HepG2 (cell line): Measurements from ENCODE around the gene CYYR1. TPM values are rescaled to one million over a fixed set of nuclear protein-coding genes. Genes with fewer than 3 reads are reported as not detected.

ENCODE experiments used
- ATAC-seq: fragments of 200-7000 bp; cut with Tn5 transposase; 3 replicates; pipeline ENCODE4 v1.9.1; 2020; ENCODE audit warnings: mild to moderate bottlenecking, moderate library complexity
- BruUV-seq: library from RNA; stranded (reverse); fragments of 400-500 nt; replicated peaks from 2 replicates; lab custom pipeline; 2021; lab: Mats Ljungman, UMichigan
- CTCF ChIA-PET: fragments of 300-600 bp; formaldehyde crosslinking; extraction: SDS; loops from one replicate; lab custom pipeline; 2021; ENCODE audit warnings: low total read pairs, inconsistent platforms, low intra/inter-chr PET ratio; lab: Yijun Ruan, JAX
- POLR2A ChIA-PET: fragments of 350-600 bp; sonication (Branson Sonifier 250); formaldehyde crosslinking; loops from one replicate; lab custom pipeline; 2020; ENCODE audit warnings: antibody characterized with exemption, inconsistent platforms; lab: Yijun Ruan, JAX
- DNase-seq: peaks from one replicate; pipeline ENCODE4 v3.0.0-alpha.2; 2015; ENCODE audit warnings: low spot score
- FAIRE-seq: peaks from 3 replicates; lab custom pipeline; 2011; peaks lifted over from hg19 to GRCh38; lab: Jason Lieb, UNC
- H2AFZ ChIP-seq: one replicate; pipeline ENCODE4 v1.6.1; 2011; ENCODE audit warnings: low read length, inconsistent platforms
- H3K27ac ChIP-seq: fragments of 300-600 bp; 3 replicates; pipeline ENCODE4 v1.8.0; 2011; ENCODE audit warnings: mixed run types, mild to moderate bottlenecking, mixed read lengths, low read length, inconsistent platforms; ENCODE audit not compliant: insufficient read depth; ENCODE audit errors: extremely low read length
- H3K27me3 ChIP-seq, 2 experiments: fragments of 200-600 bp in 1 of 2; 2 replicates in 1 of 2; 3 replicates in 1 of 2; pipeline versions ENCODE4 v1.6.0 to v1.8.0; 2011; ENCODE audit warnings: low read length in 2 of 2, mild to moderate bottlenecking in 2 of 2, moderate library complexity in 2 of 2, inconsistent platforms in 1 of 2; ENCODE audit not compliant: insufficient read depth in 2 of 2, control insufficient read depth in 1 of 2
- H3K36me3 ChIP-seq, 2 experiments: fragments of 200-600 bp in 1 of 2; replicated peaks in 1 of 2; 2 replicates in 1 of 2; 3 replicates in 1 of 2; pipeline versions ENCODE4 v1.5.1 to v1.8.0; 2011; ENCODE audit warnings: low read length in 2 of 2, inconsistent platforms in 1 of 2; ENCODE audit not compliant: insufficient read depth in 2 of 2, control insufficient read depth in 1 of 2
- H3K4me1 ChIP-seq: 2 replicates; pipeline ENCODE4 v1.5.1; 2012; ENCODE audit warnings: low read length, inconsistent platforms; ENCODE audit not compliant: insufficient read depth
- H3K4me2 ChIP-seq: 2 replicates; pipeline ENCODE4 v1.6.0; 2011; ENCODE audit warnings: low read depth, low read length, inconsistent platforms
- H3K4me3 ChIP-seq, 3 experiments: fragments of 200-600 bp in 1 of 3; sonication (generic), shearing (Covaris generic) in 1 of 3; replicated peaks in 1 of 3; 2 replicates each; pipeline ENCODE4 v1.5.1; 2011 to 2016; ENCODE audit warnings: low read length in 3 of 3, inconsistent platforms in 2 of 3, low read depth in 2 of 3, mild to moderate bottlenecking in 2 of 3, control low read depth in 1 of 3, mixed read lengths in 1 of 3; ENCODE audit not compliant: insufficient read depth in 1 of 3
- H3K79me2 ChIP-seq: one replicate; pipeline ENCODE4 v1.6.1; 2011; ENCODE audit warnings: low read length, inconsistent platforms; ENCODE audit not compliant: insufficient read depth
- H3K9ac ChIP-seq: 2 replicates; pipeline ENCODE4 v1.6.0; 2011; ENCODE audit warnings: mild to moderate bottlenecking, low read depth, low read length, inconsistent platforms; ENCODE audit not compliant: insufficient read depth
- H3K9me3 ChIP-seq: 2 replicates; pipeline ENCODE4 v1.5.1; 2012; ENCODE audit warnings: mild to moderate bottlenecking, low read length
- H4K20me1 ChIP-seq: 2 replicates; pipeline ENCODE4 v1.6.0; 2011; ENCODE audit warnings: inconsistent platforms, mild to moderate bottlenecking, low read length, moderate library complexity; ENCODE audit not compliant: insufficient read depth
- CEBPG ChIP-seq: IDR thresholded peaks from 2 replicates; pipeline ENCODE4 v1.6.1; 2016
- HIC2 ChIP-seq: sonication (generic); formaldehyde crosslinking; IDR thresholded peaks from 2 replicates; pipeline ENCODE4 v1.9.0; 2022; ENCODE audit warnings: low read depth, missing genetic modification reagents
- RFX3 ChIP-seq: IDR thresholded peaks from 2 replicates; pipeline ENCODE4 v1.6.1; 2016; ENCODE audit warnings: missing biosample characterization, missing genetic modification reagents
- RFX5 ChIP-seq: IDR thresholded peaks from 2 replicates; pipeline ENCODE4 v1.6.1; 2011; ENCODE audit warnings: low read depth, low read length, improper control_type of control experiment
- SRF ChIP-seq: IDR thresholded peaks from 2 replicates; pipeline ENCODE4 v1.6.1; 2011; ENCODE audit warnings: mild to moderate bottlenecking, low read depth, low read length, moderate library complexity
- TFAP4 ChIP-seq: sonication (generic); IDR thresholded peaks from 2 replicates; pipeline ENCODE4 v1.6.1; 2016; ENCODE audit warnings: low read depth, borderline replicate concordance
- ZNF337 ChIP-seq: sonication (generic); formaldehyde crosslinking; IDR thresholded peaks from 2 replicates; pipeline ENCODE4 v1.5.1; 2020; ENCODE audit warnings: missing genetic modification reagents, low read depth, mild to moderate bottlenecking, borderline replicate concordance
- WGBS: methylation state at CpG from one replicate; pipeline ENCODE4 v1.1.6; 2017; ENCODE audit warnings: low lambda C conversion rate; 5-methylcytosine and 5-hydroxymethylcytosine counted together
- in situ Hi-C: cut with HindIII; loops from 2 replicates; pipeline ENCODE4 v1.10.0; 2017; ENCODE audit warnings: low pct_unique_long_range_greater_than_20kb; ENCODE audit not compliant: extremely low pct_ligation_motif_present
- intact Hi-C: fragments of 100-400 bp; cut with micrococcal nuclease; formaldehyde crosslinking; loops from one replicate; pipeline ENCODE4 v1.10.0; 2022; ENCODE audit not compliant: unreplicated experiment
- polyA plus RNA-seq, 8 experiments: library from polyadenylated mRNA; depleted of rRNA in 3 of 8; stranded (reverse) in 7 of 8; unstranded in 1 of 8; fragments of >200 nt; fragmentation: Illumina TruSeq in 4 of 8; extraction: Trizol in 4 of 8; gene quantifications; 2 replicates each; pipeline versions ENCODE4 v1.2.1 to v1.2.3, GENCODE V29; 2011 to 2016; ENCODE audit warnings: low read depth in 4 of 8, missing spikeins in 1 of 8, mixed read lengths in 1 of 8; ENCODE audit not compliant: insufficient read depth in 1 of 8
- total RNA-seq, 5 experiments: library from RNA; depleted of rRNA; stranded (reverse); fragments of >200 nt; fragmentation: Illumina TruSeq; extraction: Trizol; gene quantifications; 2 replicates each; pipeline ENCODE4 v1.2.3, GENCODE V29; 2016; ENCODE audit warnings: low read depth in 1 of 5
- TF ChIP-seq, protein P1 (sequence below): IDR thresholded peaks from 2 replicates; pipeline ENCODE4 v1.6.1; 2016; ENCODE audit warnings: mild to moderate bottlenecking, missing biosample characterization, missing genetic modification reagents
- TF ChIP-seq, protein P2 (sequence below), 2 experiments: fragments of 450-650 bp in 1 of 2; sonication (generic) in 1 of 2; formaldehyde crosslinking; IDR thresholded peaks; 2 replicates each; pipeline versions ENCODE4 v1.5.0 to v1.8.0; 2020 to 2022; ENCODE audit warnings: mild to moderate bottlenecking in 1 of 2, missing genetic modification reagents in 1 of 2

Gene CYYR1
- total and polyA plus RNA-seq, 2 of the 13 experiments (the other 11 are each of a cell fraction or from before 2014, with no cell fraction given), result not detected

DNA sequence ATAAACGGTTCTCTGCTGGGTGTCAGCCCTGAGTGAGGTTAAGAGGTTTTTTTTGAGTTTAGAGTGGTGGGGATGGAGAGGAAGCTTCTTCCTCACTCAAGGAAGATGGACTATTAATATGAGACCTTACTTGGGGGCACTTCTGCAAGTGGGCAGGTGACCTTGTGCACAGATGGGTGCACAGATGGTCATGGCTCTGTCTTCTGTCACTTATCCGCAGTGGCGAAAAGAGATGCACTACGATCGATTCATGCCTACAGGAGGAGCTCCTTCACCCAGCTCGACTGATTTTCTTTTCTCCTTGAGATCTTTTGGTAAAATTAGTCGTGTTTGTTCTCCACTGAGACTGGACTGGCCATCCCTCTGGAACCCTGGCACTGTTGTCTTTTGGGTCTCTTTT is 22.9 kb upstream of the CYYR1 start:
- Histone ChIP-seq H3K27me3 (no peaks in the 10 kb centered on the region), H3K9ac (no peak overlapping the region), H3K9me3 (peaks cover 86% of the 10 kb centered on the region), H2AFZ (no peak overlapping the region)
- no peak for ATAC-seq
- intact Hi-C loops, result no loop called here
- TF ChIP-seq ZNF337 (CRISPR knock-in tag), result no peak
- TF ChIP-seq CEBPG (CRISPR knock-in tag), result no peak
- no peak for TF ChIP-seq RFX5
- TF ChIP-seq, protein P1, sequence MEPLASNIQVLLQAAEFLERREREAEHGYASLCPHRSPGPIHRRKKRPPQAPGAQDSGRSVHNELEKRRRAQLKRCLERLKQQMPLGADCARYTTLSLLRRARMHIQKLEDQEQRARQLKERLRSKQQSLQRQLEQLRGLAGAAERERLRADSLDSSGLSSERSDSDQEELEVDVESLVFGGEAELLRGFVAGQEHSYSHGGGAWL, result no peak
- TF ChIP-seq SRF, result no peak
- TF ChIP-seq, protein P2, sequence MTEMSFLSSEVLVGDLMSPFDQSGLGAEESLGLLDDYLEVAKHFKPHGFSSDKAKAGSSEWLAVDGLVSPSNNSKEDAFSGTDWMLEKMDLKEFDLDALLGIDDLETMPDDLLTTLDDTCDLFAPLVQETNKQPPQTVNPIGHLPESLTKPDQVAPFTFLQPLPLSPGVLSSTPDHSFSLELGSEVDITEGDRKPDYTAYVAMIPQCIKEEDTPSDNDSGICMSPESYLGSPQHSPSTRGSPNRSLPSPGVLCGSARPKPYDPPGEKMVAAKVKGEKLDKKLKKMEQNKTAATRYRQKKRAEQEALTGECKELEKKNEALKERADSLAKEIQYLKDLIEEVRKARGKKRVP (CRISPR knock-in tag; IDR thresholded peaks at IDR 0.05), result no peak
- TF ChIP-seq HIC2 (CRISPR knock-in tag), result no peak
- no peak for TF ChIP-seq RFX3 (CRISPR knock-in tag)
- no peak for TF ChIP-seq TFAP4
- TF ChIP-seq, all 625 proteins: peak for 0
- H4K20me1 ChIP-seq, result no peaks in the 10 kb centered on the region
- no peak overlapping the region for H3K27ac ChIP-seq
- DNase-seq (no peak), FAIRE-seq (no peak)
- BruUV-seq, result no TSS peak
- no peaks in the 10 kb centered on the region for H3K36me3 ChIP-seq
- 12% methylated on average over 7 of the region's 7 CpGs for WGBS
- H3K4me2 ChIP-seq, result no peak overlapping the region
- ChIA-PET CTCF (no interaction called here), POLR2A (no interaction called here)
- in situ Hi-C loops, result no loop called here
- no peaks in the 10 kb centered on the region for H3K4me1 ChIP-seq
- no peaks in the 10 kb centered on the region for H3K79me2 ChIP-seq
- no peak overlapping the region for H3K4me3 ChIP-seq
